D721Med (cell line): Measurements from ENCODE around the gene ANKRD36B.
"Not testable (repeated sequence)": the region's sequence is repeated elsewhere in the genome, so short reads cannot be mapped to it uniquely, and the experiment has no call there.

Experiments
- DNase-seq: peaks from one replicate; pipeline ENCODE4 v3.0.0; 2011; ENCODE audit warnings: low spot score; ENCODE audit not compliant: insufficient read length
- FAIRE-seq: peaks from 2 replicates; lab custom pipeline; 2011; peaks lifted over from hg19 to GRCh38; lab: Jason Lieb, UNC
- CTCF ChIP-seq: IDR thresholded peaks from 2 replicates; pipeline ENCODE4 v1.5.1; 2012; ENCODE audit warnings: mild to moderate bottlenecking, control low read depth; ENCODE audit not compliant: insufficient read depth; ENCODE audit errors: missing control alignments

Gene ANKRD36B

GRCh38 chr2:97590515-97591394 is 1.1 kb upstream of the ANKRD36B start:
- not testable (repeated sequence) for FAIRE-seq
- peak; percentile 7 for DNase-seq
- TF ChIP-seq CTCF, result peak; percentile 99

- not testable (repeated sequence) for FAIRE-seq, DNase-seq
These were observed 450 bp downstream of the ANKRD36B start for GRCh38 chr2:97589257-97589597.

GRCh38 chr2:97565674-97566073 is 24.0 kb downstream of the ANKRD36B start:
- not testable (repeated sequence) for FAIRE-seq

GRCh38 chr2:97552406-97552805 is 37.3 kb downstream of the ANKRD36B start:
- FAIRE-seq, result not testable (repeated sequence)

More at GRCh38 chr2:97565674-97566073, 24.0 kb downstream of the ANKRD36B start:
- not testable (repeated sequence) for DNase-seq

GRCh38 chr2:97550498-97550897 is 39.2 kb downstream of the ANKRD36B start:
- not testable (repeated sequence) for FAIRE-seq, DNase-seq

More at GRCh38 chr2:97552406-97552805, 37.3 kb downstream of the ANKRD36B start:
- DNase-seq, result not testable (repeated sequence)

- not testable (repeated sequence) for DNase-seq, FAIRE-seq
These were observed 40.6 kb downstream of the ANKRD36B start for GRCh38 chr2:97549058-97549457.

- FAIRE-seq, DNase-seq: not testable (repeated sequence)
These were observed 41.1 kb downstream of the ANKRD36B start for GRCh38 chr2:97548536-97548935.

GRCh38 chr2:97546711-97547110 is 43.0 kb downstream of the ANKRD36B start:
- no peak for TF ChIP-seq CTCF
- DNase-seq, result no peak
- FAIRE-seq, result no peak

GRCh38 chr2:97544911-97545310 is 44.8 kb downstream of the ANKRD36B start:
- DNase-seq, FAIRE-seq: not testable (repeated sequence)

GRCh38 chr2:97525904-97526303 is 63.8 kb downstream of the ANKRD36B start:
- FAIRE-seq, DNase-seq: not testable (repeated sequence)

GRCh38 chr2:97523816-97524215 is 65.9 kb downstream of the ANKRD36B start:
- DNase-seq, FAIRE-seq: not testable (repeated sequence)

GRCh38 chr2:97522916-97523555 is 66.6 kb downstream of the ANKRD36B start:
- DNase-seq, FAIRE-seq: not testable (repeated sequence)

GRCh38 chr2:97495651-97496050 is 94.0 kb downstream of the ANKRD36B start:
- not testable (repeated sequence) for FAIRE-seq, DNase-seq

- FAIRE-seq, DNase-seq: not testable (repeated sequence)
These were observed 99.5 kb downstream of the ANKRD36B start for GRCh38 chr2:97490141-97490540.
